Metanephros (tissue), 1 donor: Measurements from ENCODE around the gene B4GALT4. TPM values are rescaled to one million over a fixed set of nuclear protein-coding genes. Genes with fewer than 3 reads are reported as not detected.

Experiments used
- total RNA-seq: library from RNA; depleted of rRNA; stranded (reverse); fragments of >200 nt; gene quantifications from one replicate; pipeline ENCODE4 v1.2.3, GENCODE V29; 2014

B4GALT4 gene
- 22.6 TPM for total RNA-seq

GRCh38 chr3:119240591-119241434, at the start of gene B4GALT4:
Gene B4GALT4, minus strand, starts transcription at chr3:119240878. Its CDS starts 10,779 bp downstream, at chr3:119230099.

DNA sequence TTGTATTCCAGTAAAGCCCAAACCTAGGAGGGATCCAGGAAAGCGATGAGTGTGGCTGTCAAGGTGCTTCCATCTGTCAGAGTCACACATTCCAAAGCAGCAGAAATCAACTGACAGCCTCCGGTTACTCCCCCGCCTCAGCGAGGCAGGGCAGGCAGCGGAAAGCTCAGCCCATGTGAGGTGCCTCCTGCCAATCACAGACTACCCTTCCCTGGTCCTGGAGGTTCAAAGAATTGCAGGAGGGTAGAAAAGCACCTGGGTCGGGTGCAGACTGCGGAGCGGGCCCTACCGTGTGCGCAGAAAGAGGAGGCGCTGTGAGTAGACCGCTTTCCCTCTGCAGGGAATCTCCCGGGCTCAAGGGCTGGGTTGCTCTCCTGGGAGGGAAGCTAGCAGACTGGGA, 67.4 kb downstream of the B4GALT4 start, which contains the start of gene UPK1B:
Gene UPK1B, plus strand, starts transcription at position 274 of the 400 bp plus-strand sequence. CDS start 13,144 bp downstream, outside the sequence.

Other genes with a start within 250 kb of the B4GALT4 start
- 4.8 TPM for gene IGSF11, start 206.0 kb downstream of the B4GALT4 start, total RNA-seq
- not detected for gene TEX55, start 94.7 kb downstream of the B4GALT4 start, total RNA-seq
- gene UPK1B, start 67.3 kb downstream of the B4GALT4 start, total RNA-seq: 8.8 TPM
- gene ARHGAP31, start 53.5 kb upstream of the B4GALT4 start, total RNA-seq: 16.4 TPM
- gene TMEM39A, start 222.7 kb upstream of the B4GALT4 start, total RNA-seq: 53.2 TPM
- 15.9 TPM for gene POGLUT1, start 228.1 kb upstream of the B4GALT4 start, total RNA-seq